GM12873 (cell line): Measurements from ENCODE around the gene TSPEAR.

Experiments used
- TF ChIP-seq, protein P1 (sequence below): IDR thresholded peaks from 2 replicates; pipeline ENCODE4 v1.5.1; 2012; ENCODE audit warnings: low read depth, mild to moderate bottlenecking, moderate library complexity, low read length, control low read depth; ENCODE audit not compliant: insufficient read depth; ENCODE audit errors: missing control alignments

TSPEAR gene

DNA sequence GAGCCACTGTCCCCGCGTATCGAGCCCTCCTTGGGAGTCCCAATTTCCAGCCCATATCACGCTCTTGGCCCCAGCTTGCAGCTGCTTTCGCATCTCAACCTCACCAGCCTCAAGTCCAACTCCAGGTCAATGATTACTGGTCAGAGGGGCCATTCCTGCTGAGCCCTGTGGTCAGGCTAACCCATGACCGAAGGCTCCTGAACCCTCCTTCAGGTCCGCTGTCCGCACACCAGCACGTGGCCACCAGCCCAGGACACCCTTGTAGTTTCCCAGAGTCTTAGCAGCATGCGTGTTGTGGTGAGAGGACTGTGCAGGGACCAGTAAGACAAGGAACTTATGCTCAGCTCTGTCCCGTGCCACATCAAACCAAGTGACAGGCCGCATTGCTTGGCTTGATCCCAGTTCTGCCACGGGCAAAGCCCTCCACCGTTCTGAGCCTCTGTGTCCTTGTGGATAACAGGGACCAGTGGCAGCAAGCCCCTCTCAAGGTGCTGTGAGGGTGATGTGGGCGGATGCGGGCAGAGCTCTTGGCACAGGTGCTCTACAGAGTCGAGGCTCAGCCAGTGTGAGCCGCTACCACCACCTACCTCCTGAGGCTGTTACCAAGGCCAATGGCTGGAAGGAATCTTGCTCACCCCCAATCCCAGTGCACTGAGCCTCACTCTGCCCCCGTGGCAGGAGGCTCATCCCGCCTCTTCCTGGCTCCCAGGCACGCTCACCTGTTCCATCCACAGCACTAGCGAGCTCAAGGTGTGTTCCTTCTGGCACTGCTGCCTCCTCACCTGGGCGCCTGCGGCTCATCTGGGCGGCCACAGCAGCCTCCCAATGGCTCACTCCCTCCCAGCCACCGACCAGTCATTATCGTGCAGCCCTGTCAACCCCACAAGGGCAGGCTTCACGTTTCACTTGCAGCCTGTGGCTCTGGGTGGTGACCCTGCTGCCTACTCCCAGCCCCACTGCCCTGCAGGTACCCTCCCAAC, 191.7 kb downstream of the TSPEAR start:
- TF ChIP-seq, protein P1, sequence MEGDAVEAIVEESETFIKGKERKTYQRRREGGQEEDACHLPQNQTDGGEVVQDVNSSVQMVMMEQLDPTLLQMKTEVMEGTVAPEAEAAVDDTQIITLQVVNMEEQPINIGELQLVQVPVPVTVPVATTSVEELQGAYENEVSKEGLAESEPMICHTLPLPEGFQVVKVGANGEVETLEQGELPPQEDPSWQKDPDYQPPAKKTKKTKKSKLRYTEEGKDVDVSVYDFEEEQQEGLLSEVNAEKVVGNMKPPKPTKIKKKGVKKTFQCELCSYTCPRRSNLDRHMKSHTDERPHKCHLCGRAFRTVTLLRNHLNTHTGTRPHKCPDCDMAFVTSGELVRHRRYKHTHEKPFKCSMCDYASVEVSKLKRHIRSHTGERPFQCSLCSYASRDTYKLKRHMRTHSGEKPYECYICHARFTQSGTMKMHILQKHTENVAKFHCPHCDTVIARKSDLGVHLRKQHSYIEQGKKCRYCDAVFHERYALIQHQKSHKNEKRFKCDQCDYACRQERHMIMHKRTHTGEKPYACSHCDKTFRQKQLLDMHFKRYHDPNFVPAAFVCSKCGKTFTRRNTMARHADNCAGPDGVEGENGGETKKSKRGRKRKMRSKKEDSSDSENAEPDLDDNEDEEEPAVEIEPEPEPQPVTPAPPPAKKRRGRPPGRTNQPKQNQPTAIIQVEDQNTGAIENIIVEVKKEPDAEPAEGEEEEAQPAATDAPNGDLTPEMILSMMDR = no peak

DNA sequence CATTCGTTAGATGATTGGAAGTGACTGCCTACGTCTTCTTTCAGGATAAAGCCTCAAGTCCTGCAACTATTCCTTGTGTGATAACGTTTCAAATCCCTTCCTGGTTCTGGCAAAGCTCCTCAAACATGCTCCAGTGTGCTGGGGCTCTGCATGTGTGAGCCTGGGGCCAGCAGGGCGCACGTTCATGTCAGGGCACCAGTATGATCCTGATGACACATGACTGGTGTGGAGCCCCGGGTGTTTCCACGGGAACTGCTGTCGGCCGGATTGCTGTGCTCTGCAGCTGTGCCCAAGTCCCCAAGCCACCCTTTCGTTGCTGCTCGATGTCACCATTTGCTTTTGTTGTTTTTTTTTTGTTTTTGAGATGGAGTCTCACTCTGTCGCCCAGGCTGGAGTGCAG, 192.7 kb downstream of the TSPEAR start:
- TF ChIP-seq, protein P1 = no peak

DNA sequence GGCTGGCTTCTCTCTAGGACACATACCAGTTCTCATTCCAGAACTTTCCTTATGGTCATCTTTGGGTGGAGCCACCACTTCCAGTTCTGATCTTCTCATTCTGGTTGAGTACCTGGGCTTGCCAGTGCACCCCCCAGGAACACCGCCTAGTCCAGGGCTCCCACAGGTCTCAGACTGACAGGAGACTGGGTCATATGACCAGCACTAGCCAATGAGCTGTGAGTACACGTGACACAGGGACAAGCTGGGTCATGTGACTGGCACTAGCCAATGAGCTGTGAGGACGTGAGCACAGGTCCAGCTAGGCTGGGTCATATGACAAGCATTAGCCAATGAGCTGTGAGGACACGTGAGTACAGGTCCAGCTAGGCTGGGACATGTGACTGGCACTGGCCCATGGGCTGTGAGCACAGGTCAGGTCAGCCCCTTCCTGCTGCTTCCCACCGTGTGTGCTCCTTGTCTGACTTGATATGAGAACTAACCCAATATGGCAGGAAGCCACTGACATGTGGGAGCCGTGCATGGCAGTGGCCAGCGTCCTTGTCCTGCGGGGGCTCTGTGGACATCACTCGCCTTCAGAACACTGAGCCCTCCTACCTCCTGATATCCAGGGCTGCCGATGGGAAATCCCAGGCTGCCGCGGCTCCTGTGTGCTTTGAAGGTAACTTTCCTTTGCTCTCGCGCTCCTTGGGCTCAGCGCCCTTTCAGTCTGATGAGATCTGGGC, 194.0 kb downstream of the TSPEAR start:
- TF ChIP-seq, protein P1 = no peak

DNA sequence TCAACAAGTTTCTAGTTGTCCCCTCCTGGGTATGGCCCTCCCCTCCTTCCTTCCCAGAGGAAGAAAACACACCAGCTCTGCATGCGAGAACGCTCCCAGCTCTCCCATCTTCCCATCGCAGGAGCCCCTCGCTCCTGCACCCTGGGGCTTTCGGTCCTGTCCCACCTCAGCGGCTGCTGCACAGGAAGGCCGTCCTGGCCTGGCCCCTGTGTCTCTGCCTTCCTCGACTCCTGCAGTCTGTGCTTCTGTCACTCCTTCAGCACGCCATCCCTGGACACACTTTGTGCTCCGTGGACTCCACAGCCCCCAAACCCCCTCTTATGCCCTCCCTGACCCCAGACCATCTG, 194.6 kb downstream of the TSPEAR start:
- TF ChIP-seq, protein P1 = no peak

DNA sequence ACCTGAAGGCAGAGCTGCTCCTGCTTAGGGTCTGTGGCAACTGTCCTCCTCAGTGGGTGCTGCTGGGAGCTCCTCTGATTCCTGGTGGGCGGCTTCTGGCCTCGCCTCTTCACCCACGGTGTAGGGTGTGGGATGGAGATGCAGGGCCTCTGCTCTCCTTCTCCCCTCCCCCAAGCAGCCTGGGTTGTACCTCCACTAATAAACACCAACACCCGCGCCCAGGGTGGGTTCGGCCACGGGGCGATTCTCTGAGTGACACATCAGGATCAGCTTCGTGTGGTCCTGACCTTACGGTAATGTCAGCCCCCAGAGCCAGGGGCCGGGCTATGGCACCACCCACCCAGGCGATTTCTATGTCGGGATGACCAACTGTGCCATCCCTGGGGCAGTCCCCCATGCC, 195.0 kb downstream of the TSPEAR start:
- TF ChIP-seq, protein P1 = no peak

DNA sequence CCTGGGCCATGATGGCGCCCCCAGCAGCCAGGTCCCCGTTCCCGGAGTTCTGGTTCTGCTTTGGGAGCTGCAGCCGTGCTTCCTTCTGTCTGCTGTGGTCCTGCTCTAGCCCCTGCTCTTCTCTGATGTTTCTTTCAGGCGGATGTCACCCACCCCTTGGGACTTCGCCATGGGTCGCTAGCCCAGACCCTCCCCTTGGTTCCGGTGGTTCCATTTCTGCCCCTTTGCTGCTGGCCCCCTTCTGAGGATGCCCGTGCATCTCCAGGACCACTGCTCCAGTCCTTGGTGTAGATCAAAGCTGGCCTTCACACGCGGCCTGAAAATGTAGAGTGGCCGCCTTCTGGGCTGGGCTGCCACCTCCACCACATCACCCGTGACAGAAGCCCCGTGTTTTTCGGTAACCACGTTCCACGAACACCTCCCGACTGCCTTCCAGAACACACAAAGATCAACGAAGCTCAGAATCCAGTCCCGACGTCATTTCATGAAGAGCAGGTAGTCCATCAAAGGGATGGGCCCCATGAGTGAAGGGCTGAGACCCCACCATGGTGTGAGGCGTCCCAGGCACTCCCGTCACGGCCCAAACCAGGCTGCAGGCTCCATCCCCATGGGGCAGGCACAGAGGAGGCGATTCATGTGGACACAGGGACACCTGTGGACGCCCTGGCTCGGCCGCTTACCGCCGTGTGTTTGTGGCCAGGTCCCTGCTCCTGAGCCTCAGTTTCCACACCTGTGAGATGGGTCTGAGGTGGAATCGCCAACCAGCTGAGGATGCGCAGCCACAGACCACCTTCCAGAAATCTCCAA, 195.8 kb downstream of the TSPEAR start:
- TF ChIP-seq, protein P1 = no peak
